GF-D8 (cell line): ENCODE measurements around the gene CEP19.
"Not testable (repeated sequence)": the region's sequence is repeated elsewhere in the genome, so short reads cannot be mapped to it uniquely, and the experiment has no call there.

Source experiments
- DNase-seq: peaks from one replicate; lab custom pipeline; 2025; lab: John Stamatoyannopoulos, UW

The CEP19 gene

GRCh38 chr3:196711838-196712513 lies at the start of gene CEP19, which contains the start of gene PIGX:
TSS of gene CEP19 (minus strand) at chr3:196712250. CDS start at chr3:196708657, 3,593 bp downstream.
TSS of gene PIGX (plus strand) at chr3:196712377.
- peak; percentile 64 for DNase-seq

DNA sequence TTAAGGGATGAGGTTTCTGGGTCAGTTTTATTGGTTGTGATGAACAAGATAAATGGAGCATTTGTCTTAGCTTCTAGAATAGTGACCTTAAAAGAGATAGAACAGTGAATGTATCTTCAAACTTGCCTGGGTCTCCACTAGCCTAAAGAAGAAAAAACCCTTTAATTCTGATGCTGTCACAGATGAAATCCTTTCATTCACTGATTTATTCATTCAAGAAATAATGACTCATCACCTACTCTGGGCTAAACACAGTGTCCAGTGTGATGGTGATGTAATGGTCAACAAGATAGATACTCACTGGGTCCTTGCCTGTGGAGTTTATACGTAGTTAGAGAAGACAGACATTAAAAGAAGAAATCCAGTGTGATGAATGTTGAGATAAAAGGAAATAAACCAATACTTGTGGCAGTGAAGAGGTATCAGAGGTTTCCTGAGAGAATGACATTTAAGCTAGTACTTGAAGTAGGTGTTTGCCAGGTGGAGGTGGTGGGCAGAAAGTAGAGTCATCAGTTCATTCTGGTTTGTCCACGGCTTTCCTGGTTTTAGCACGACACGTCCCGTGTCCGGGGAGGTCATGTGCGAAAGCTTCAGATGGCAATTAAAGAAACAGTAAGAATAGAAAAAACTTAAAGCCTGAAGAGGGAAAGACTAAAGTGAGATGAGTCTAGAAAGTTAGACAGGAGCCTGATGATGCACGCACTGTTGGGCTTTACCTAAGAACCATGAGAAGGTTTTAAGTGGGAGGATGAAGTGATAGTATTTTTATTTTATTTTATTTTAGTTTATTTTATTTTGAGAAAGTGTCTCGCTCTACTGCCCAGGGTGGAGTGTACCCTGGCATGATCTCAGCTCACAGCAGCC lies 46.1 kb upstream of the CEP19 start:
- no peak for DNase-seq

DNA sequence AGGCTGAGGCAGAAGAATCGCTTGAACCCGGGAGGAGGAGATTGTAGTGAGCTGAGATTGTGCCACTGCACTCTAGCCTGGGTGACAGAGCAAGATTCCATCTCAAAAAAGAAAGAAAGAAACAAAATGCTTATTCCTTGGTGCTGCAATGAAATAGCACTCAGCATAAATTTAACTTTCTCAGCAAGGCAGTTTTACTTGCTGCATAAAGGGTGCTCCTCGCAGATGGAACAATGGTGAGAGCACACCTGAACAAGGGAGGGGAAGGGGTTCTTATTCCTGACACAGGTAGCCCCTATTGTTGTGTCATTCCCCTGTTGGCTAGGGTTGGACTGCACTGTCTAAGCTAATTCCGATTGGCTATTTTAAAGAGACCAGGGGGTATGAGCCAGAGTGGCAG lies 44.7 kb upstream of the CEP19 start:
- DNase-seq = no peak

- DNase-seq = peak; percentile 17
Measured at GRCh38 chr3:196754091-196754981, 42.3 kb upstream of the CEP19 start.

GRCh38 chr3:196753201-196753600 lies 41.2 kb upstream of the CEP19 start:
- DNase-seq = no peak

- no peak for DNase-seq
Measured at GRCh38 chr3:196749125-196749524, 37.1 kb upstream of the CEP19 start.

- not testable (repeated sequence) for DNase-seq
Measured at GRCh38 chr3:196743569-196743968, 31.5 kb upstream of the CEP19 start.

- no peak for DNase-seq
Measured at GRCh38 chr3:196741249-196741889, 29.3 kb upstream of the CEP19 start.

DNA sequence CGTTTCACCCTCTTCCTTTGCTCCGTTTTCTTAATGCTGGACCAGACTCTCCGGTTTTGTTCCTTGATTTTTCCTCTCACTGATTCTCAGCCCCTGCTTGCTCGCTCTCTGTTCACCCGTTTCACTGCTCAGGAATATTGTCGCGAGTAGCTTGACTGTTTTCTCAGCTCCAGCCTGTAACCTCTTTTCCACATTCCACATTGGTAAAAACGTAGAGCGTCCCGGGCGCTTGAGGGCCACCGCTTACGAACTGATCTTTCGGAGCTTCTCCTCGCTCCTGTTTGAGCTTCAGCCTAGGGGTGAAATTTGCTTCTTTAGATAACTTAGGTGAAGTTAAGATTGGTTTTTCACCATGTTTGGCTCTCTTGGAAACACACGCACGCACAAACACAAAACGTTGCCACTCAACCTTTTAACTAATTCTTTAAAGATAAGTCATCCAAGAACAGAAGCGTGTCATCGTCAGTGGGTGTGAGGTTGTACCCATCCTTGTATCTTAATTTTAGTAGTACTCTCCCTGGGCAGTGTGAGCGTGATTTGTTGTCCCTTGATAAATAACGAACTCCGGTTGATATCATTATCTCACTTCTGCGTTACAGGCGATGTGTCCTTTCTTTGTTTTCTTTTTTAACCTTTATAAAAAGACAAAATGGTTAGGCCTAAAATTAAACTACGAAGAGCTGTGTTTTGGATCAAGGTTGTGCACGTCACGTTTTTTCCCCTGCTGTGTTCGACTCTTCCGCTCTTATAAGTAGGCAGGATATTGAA lies 28.6 kb upstream of the CEP19 start:
- no peak for DNase-seq

DNA sequence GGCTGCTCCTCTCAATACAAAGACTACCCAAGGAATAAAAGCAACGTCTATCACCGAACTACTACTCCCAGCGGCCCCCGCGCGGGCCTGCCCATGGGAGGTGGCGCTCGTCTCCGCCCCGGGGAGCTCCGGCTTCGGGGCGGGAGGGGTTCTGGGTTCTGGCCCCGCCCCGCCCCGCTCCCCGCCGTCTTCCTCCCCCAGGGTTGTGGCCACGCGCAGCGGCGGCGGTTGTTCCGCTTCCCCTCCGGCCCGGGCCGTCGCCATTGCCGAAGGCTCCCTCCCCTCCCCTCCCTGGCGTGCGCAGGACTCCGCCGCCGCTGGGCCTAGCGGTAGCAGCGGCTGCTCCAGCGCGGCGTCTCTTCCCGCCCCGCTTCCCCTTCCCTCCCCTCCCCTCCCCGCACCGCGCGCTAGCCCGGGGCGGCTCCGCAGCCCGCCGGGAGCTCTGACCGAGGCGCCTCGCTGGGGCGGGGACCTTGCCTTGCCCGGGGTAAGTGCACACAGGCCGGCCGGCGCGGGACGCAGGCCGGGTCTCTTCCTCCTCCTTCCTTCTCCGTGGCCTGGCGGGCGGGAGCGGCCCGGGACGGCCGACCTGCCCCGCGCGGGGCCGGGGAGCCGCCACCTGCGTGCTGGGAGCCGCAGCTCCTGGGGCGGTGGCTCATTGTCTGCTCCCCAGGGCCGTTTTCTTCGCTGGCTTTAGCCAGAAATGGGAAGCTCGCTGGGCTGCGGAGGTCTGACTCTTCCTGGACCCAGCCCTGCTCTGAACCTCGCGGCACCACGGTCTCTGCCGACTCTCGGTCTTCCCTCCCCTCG lies 27.8 kb upstream of the CEP19 start, which contains the start of gene PAK2:
PAK2 (plus strand) TSS at position 187 of the 810 bp plus-strand sequence. CDS start 42,790 bp downstream, outside the sequence.
- DNase-seq = peak; percentile 80

- no peak for DNase-seq
Measured at GRCh38 chr3:196737655-196738054, 25.6 kb upstream of the CEP19 start.

GRCh38 chr3:196736670-196737374 lies 24.8 kb upstream of the CEP19 start:
- no peak for DNase-seq

DNA sequence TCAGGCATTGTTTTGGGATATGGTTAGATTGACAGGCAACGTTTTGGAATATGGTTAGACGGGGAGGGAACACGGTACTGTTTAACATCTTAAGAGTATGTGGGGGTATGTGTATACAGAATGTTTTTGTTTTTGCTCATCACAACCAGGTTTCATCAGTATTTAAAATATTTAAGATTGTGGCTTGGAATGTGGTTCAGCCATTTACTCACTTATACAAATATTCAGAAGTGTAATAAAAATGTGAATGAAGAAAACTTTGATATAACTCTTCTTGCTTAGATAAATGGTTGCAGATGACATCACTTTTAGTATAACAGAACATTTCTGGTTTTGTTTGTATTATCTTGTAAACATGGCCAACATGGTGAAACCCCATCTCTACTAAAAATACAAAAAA lies 23.7 kb upstream of the CEP19 start:
- no peak for DNase-seq

- no peak for DNase-seq
Measured at GRCh38 chr3:196726788-196727675, 15.0 kb upstream of the CEP19 start.

DNA sequence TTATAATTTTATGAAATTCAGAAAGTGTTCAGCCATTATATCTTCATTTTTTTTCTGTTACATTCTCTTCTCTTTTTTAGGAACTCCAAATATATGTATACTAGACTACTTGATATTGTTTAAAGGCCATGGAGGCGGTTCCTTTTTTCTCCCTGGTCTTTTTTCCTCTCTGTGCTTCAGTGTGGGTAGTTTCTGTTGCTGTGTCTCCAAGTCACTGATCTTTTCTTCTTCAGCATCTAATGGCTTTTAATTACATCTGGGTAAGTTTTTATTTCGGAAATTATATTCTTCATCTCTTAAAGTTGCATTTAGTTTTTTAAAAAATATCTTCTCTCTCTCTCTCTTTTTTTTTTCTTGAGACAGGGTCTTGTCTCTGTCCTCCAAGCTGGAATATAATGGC lies 9.0 kb upstream of the CEP19 start:
- DNase-seq = no peak

DNA sequence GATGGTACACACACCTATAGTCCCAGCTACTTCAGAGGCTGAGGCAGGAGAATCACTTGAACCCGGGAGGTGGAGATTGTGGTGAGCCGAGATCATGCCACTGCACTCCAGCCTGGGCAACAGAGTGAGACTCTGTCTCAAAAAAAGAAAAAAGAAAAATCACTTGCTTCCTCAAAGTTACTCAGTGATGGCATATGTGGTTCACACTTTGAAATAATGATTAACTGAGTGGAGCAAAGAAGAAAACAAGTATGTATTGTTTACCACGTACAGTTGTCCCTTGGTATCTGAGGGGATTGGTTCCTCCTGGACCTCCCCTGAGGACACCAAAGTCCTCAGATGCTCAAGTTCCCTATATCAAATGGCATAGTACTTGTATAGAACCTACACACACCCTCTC lies 5.1 kb upstream of the CEP19 start:
- DNase-seq = not testable (repeated sequence)

- no peak for DNase-seq
Measured at GRCh38 chr3:196712514-196713413, 714 bp upstream of the CEP19 start.
